Measurements from ENCODE around the gene CADM2. TPM values are rescaled to one million over a fixed set of nuclear protein-coding genes. Genes with fewer than 3 reads are reported as not detected.

The CADM2 gene
- total and polyA plus RNA-seq, 12 donors = 0.12 to 3.0 (median 0.62) TPM

GRCh38 chr3:85050821-85051220, 92.0 kb downstream of the CADM2 start:
- Histone ChIP-seq H3K9me3 (no peaks in the 10 kb centered on the region), H3K27ac (no peak overlapping the region), H3K4me3 (no peak overlapping the region), H3K27me3 (no peaks in the 10 kb centered on the region), H3K36me3 (no peaks in the 10 kb centered on the region), H3K4me1 (no peaks in the 10 kb centered on the region)
- intact Hi-C loops (cut with DNase I) = no loop called here
- no peak for DNase-seq
- WGBS, 2 donors = 67% methylated on average over 4 of the region's 4 CpGs
- no peak for ATAC-seq
- no peak for TF ChIP-seq CTCF (IDR thresholded peaks at IDR 0.05)

- no peaks in the 10 kb centered on the region for H3K27me3 ChIP-seq
- TF ChIP-seq CTCF (IDR thresholded peaks at IDR 0.05) = no peak
- H3K4me3 ChIP-seq = no peak overlapping the region
- no peak for DNase-seq
- H3K9me3 ChIP-seq = no peaks in the 10 kb centered on the region
- H3K27ac ChIP-seq = no peak overlapping the region
- H3K36me3 ChIP-seq = no peaks in the 10 kb centered on the region
- WGBS, 2 donors = 32 to 35% methylated on average over 1 of the region's 1 CpG
- no peaks in the 10 kb centered on the region for H3K4me1 ChIP-seq
- intact Hi-C loops (cut with DNase I) = no loop called here
- no peak for ATAC-seq
Measured at GRCh38 chr3:85051786-85052185, 93.0 kb downstream of the CADM2 start.

DNA sequence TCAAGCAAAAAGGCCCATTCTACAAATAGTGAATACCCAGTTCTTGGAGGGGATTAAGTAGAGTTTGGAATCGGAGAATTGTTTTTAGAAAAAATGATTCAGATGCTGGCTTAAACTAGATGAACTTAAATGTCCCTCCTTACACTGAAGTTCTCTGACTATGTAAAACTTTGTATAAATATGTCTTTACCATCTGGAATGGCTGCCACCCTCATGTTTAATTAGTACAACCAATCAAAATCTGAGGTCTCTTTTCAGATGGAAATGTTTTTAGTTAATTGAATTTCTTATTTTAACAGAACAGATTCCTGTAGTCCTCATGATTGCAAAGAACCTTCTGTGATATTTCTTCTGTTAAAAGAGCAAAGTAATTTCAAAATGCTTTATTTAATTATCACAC, 94.8 kb downstream of the CADM2 start:
- intact Hi-C loops (cut with DNase I) = no loop called here
- no peak for DNase-seq
- no peaks in the 10 kb centered on the region for H3K27me3 ChIP-seq
- H3K9me3 ChIP-seq = no peaks in the 10 kb centered on the region
- H3K27ac ChIP-seq = no peak overlapping the region
- H3K36me3 ChIP-seq = no peaks in the 10 kb centered on the region
- H3K4me3 ChIP-seq = no peak overlapping the region
- no peak for TF ChIP-seq CTCF (IDR thresholded peaks at IDR 0.05)
- ATAC-seq = no peak
- no peaks in the 10 kb centered on the region for H3K4me1 ChIP-seq
- 91 to 100% methylated on average over 1 of the region's 1 CpG for WGBS, 2 donors

DNA sequence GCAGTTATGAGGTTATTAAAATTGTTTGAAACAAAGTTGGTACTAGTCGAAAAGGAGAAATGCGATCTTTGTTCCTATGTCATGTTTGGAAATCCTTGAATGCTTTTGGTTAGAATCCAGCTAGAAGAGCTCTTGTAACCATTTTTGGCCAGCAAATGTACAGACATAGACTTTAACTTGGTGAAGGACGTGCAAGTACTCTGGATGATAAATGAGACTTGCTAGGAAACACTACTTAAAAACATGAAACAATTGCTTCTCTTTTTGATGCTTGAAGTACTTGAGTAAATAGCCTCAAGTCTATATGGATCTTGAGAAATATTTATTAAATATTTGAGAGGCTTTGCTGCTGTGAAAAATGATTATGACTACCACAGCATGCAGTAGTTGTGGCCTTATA, 95.8 kb downstream of the CADM2 start:
- no peak for DNase-seq
- no peaks in the 10 kb centered on the region for H3K9me3 ChIP-seq
- no peak overlapping the region for H3K27ac ChIP-seq
- no peak for TF ChIP-seq CTCF (IDR thresholded peaks at IDR 0.05)
- H3K4me3 ChIP-seq = no peak overlapping the region
- H3K36me3 ChIP-seq = no peaks in the 10 kb centered on the region
- no peaks in the 10 kb centered on the region for H3K4me1 ChIP-seq
- intact Hi-C loops (cut with DNase I) = no loop called here
- peaks cover 0 to under 1% (median 0%) of the 10 kb centered on the region in 7 donors for H3K27me3 ChIP-seq
- 77 to 78% methylated on average over 3 of the region's 3 CpGs for WGBS, 2 donors
- ATAC-seq = no peak

GRCh38 chr3:85068911-85069310, 110.1 kb downstream of the CADM2 start:
- intact Hi-C loops (cut with DNase I) = no loop called here
- no peak for ATAC-seq
- 74% methylated on average over 1 of the region's 1 CpG for WGBS, 2 donors
- no peaks in the 10 kb centered on the region for H3K27me3 ChIP-seq
- H3K4me1 ChIP-seq = no peaks in the 10 kb centered on the region
- H3K36me3 ChIP-seq = no peaks in the 10 kb centered on the region
- DNase-seq = no peak
- no peak overlapping the region for H3K27ac ChIP-seq
- no peak overlapping the region for H3K4me3 ChIP-seq
- H3K9me3 ChIP-seq = no peaks in the 10 kb centered on the region
- TF ChIP-seq CTCF (IDR thresholded peaks at IDR 0.05) = no peak
